NCI-H748 (cell line): ENCODE results near the gene CDADC1.
"Not testable (repeated sequence)": the region's sequence is repeated elsewhere in the genome, so short reads cannot be mapped to it uniquely, and the experiment has no call there.

Experiments
- DNase-seq: peaks from one replicate; lab custom pipeline; 2025; ENCODE audit not compliant: unreplicated experiment; lab: John Stamatoyannopoulos, UW

CDADC1 gene

GRCh38 chr13:49311816-49312215 lies 64.1 kb downstream of the CDADC1 start:
- DNase-seq: no peak

GRCh38 chr13:49314344-49314882 lies 66.7 kb downstream of the CDADC1 start:
- DNase-seq: no peak

GRCh38 chr13:49315036-49315565 lies 67.4 kb downstream of the CDADC1 start:
- DNase-seq: no peak

GRCh38 chr13:49315756-49316482 lies 68.2 kb downstream of the CDADC1 start:
- no peak for DNase-seq

- DNase-seq: no peak
These were observed 71.8 kb downstream of the CDADC1 start for GRCh38 chr13:49319551-49319950.

- DNase-seq: no peak
These were observed 72.2 kb downstream of the CDADC1 start for GRCh38 chr13:49319951-49320350.

GRCh38 chr13:49320975-49321374 lies 73.2 kb downstream of the CDADC1 start:
- no peak for DNase-seq

- no peak for DNase-seq
These were observed 75.0 kb downstream of the CDADC1 start for GRCh38 chr13:49322702-49323101.

- DNase-seq: no peak
These were observed 75.6 kb downstream of the CDADC1 start for GRCh38 chr13:49323344-49323743.

GRCh38 chr13:49326222-49326917 lies 78.6 kb downstream of the CDADC1 start:
- DNase-seq: no peak

GRCh38 chr13:49327145-49327544 lies 79.4 kb downstream of the CDADC1 start:
- not testable (repeated sequence) for DNase-seq

- DNase-seq: no peak
These were observed 82.3 kb downstream of the CDADC1 start for GRCh38 chr13:49329831-49330545.

- no peak for DNase-seq
These were observed 82.8 kb downstream of the CDADC1 start for GRCh38 chr13:49330546-49330864.

GRCh38 chr13:49336655-49337054 lies 88.9 kb downstream of the CDADC1 start:
- DNase-seq: no peak

GRCh38 chr13:49340161-49340560 lies 92.4 kb downstream of the CDADC1 start:
- no peak for DNase-seq

GRCh38 chr13:49341517-49341916 lies 93.8 kb downstream of the CDADC1 start:
- DNase-seq: no peak

- DNase-seq: no peak
These were observed 94.2 kb downstream of the CDADC1 start for GRCh38 chr13:49341941-49342340.

- DNase-seq: no peak
These were observed 94.7 kb downstream of the CDADC1 start for GRCh38 chr13:49342454-49342853.
